22Rv1 (cell line): Measurements from ENCODE around the gene HIC2.
"Not testable (repeated sequence)": the region's sequence is repeated elsewhere in the genome, so short reads cannot be mapped to it uniquely, and the experiment has no call there.

Experiments used
- CTCF ChIP-seq: fragments of 450-650 bp; IDR thresholded peaks from 2 replicates; pipeline ENCODE4 v1.5.1; 2017; ENCODE audit warnings: mild to moderate bottlenecking
- ZFX ChIP-seq: fragments of 450-650 bp; IDR thresholded peaks from 2 replicates; pipeline ENCODE4 v1.6.1; 2017; ENCODE audit warnings: antibody characterized with exemption, borderline replicate concordance

- TF ChIP-seq CTCF, ZFX: not testable (repeated sequence)
Measured at GRCh38 chr22:21390013-21390412, 27.2 kb upstream of the HIC2 start.
